OCI-LY1 (cell line): ENCODE measurements around the gene CATSPER4.

ENCODE experiments used
- CTCF ChIP-seq: fragments of 200-600 bp; sonication (generic), shearing (Covaris generic); IDR thresholded peaks from 2 replicates; pipeline ENCODE4 v1.5.1; 2017; ENCODE audit warnings: mild to moderate bottlenecking, antibody characterized with exemption, low read length, moderate library complexity, mixed read lengths
- EZH2 ChIP-seq: fragments of 200-600 bp; sonication (generic), shearing (Covaris generic); IDR thresholded peaks from 2 replicates; pipeline ENCODE4 v1.8.0; 2017; ENCODE audit warnings: borderline replicate concordance, mixed run types, mild to moderate bottlenecking, antibody characterized with exemption, low read length, moderate library complexity, mixed read lengths

GRCh38 chr1:26188477-26188876 lies 1.9 kb upstream of the CATSPER4 start:
- TF ChIP-seq CTCF = no peak
- no peak for TF ChIP-seq EZH2
